Measurements from ENCODE around the gene TEPSIN. TPM values are rescaled to one million over a fixed set of nuclear protein-coding genes. Genes with fewer than 3 reads are reported as not detected.

The TEPSIN gene
- total and polyA plus RNA-seq, 2 of the 8 experiments (the other 6 are each of a cell fraction or from before 2014, with no cell fraction given), result 22.9 to 28.0 TPM

GRCh38 chr17:81244358-81245023, 5.6 kb upstream of the TEPSIN start (continued):
- TF ChIP-seq PHF8 (conservative IDR thresholded peaks at IDR 0.05; ENCODE audit: low read depth, low read length) (no peak), ASH2L (IDR thresholded peaks at IDR 0.05; ENCODE audit: low read length) (no peak), ZNF274 (IDR thresholded peaks at IDR 0.05; ENCODE audit: borderline replicate concordance, extremely low read depth, low read length) (no peak), TAF7 (optimal IDR thresholded peaks at IDR 0.05; ENCODE audit: borderline replicate concordance, low read depth, low read length) (no peak), RAD21 (IDR thresholded peaks at IDR 0.05 in 1 of 2, conservative IDR thresholded peaks at IDR 0.05 in 1 of 2; ENCODE audit: low read depth in 2 of 2, low read length in 2 of 2) (0 out of 4 replicates have a peak, but pooled peaks of 1 of the 2 experiments have one; percentile 6), GTF2F1 (IDR thresholded peaks at IDR 0.05; ENCODE audit: borderline replicate concordance, low read depth, low read length) (no peak), KDM1A (IDR thresholded peaks at IDR 0.05; ENCODE audit: borderline replicate concordance, low read length) (no peak), SIN3A (conservative IDR thresholded peaks at IDR 0.05 in 1 of 2, IDR thresholded peaks at IDR 0.05 in 1 of 2; ENCODE audit: low read depth in 1 of 2, low read length in 2 of 2) (no peak), POLR2AphosphoS5 (IDR thresholded peaks at IDR 0.05; ENCODE audit: low read depth, low read length) (peak; percentile 71; the same call in 1 of the 2 replicates), SIRT6 (IDR thresholded peaks at IDR 0.05; ENCODE audit: low read length) (no peak)

Measured in H1 (cell line).